HG03432 (cell line): ENCODE measurements around the gene ZNF26.
A peak's percentile ranks its signal among the peaks of the same experiment; 100 is the strongest.
"Not testable (repeated sequence)": the region's sequence is repeated elsewhere in the genome, so short reads cannot be mapped to it uniquely, and the experiment has no call there.

Experiments used
- ATAC-seq: cut with Tn5 transposase; IDR thresholded peaks from one replicate; pipeline ENCODE4 v1.9.1; 2021; ENCODE audit warnings: mild to moderate bottlenecking, moderate library complexity; ENCODE audit not compliant: unreplicated experiment

ZNF26 gene

GRCh38 chr12:132955094-132956010 lies 30.8 kb upstream of the ZNF26 start:
- ATAC-seq: peak; percentile 46

GRCh38 chr12:132956011-132956788 lies 30.0 kb upstream of the ZNF26 start, which contains the start of gene ZNF605:
Gene ZNF605, minus strand, starts transcription at chr12:132956306. Its CDS starts 10,671 bp downstream, at chr12:132945635.
- ATAC-seq: peak; percentile 92

GRCh38 chr12:132961790-132962189 lies 24.4 kb upstream of the ZNF26 start:
- ATAC-seq: not testable (repeated sequence)

- not testable (repeated sequence) for ATAC-seq
Measured at GRCh38 chr12:132963947-132964346, 22.2 kb upstream of the ZNF26 start.

GRCh38 chr12:132965796-132966195 lies 20.4 kb upstream of the ZNF26 start:
- ATAC-seq: no peak

- no peak for ATAC-seq
Measured at GRCh38 chr12:132966676-132967415, 19.3 kb upstream of the ZNF26 start.

- no peak for ATAC-seq
Measured at GRCh38 chr12:132967736-132968135, 18.4 kb upstream of the ZNF26 start.

GRCh38 chr12:132972374-132972773 lies 13.8 kb upstream of the ZNF26 start:
- ATAC-seq: no peak

GRCh38 chr12:132976870-132977269 lies 9.3 kb upstream of the ZNF26 start:
- ATAC-seq: not testable (repeated sequence)

GRCh38 chr12:132986885-132987225 lies 688 bp downstream of the ZNF26 start:
- ATAC-seq: no peak

GRCh38 chr12:132998741-132999140 lies 12.6 kb downstream of the ZNF26 start:
- no peak for ATAC-seq

- ATAC-seq: no peak
Measured at GRCh38 chr12:133010657-133011297, 24.6 kb downstream of the ZNF26 start.

GRCh38 chr12:133023566-133023965 lies 37.4 kb downstream of the ZNF26 start:
- no peak for ATAC-seq

GRCh38 chr12:133026996-133027395 lies 40.8 kb downstream of the ZNF26 start:
- no peak for ATAC-seq

GRCh38 chr12:133037207-133038005 lies 51.2 kb downstream of the ZNF26 start, which contains the start of gene ZNF84:
Gene ZNF84, plus strand, starts transcription at chr12:133037509. Its CDS starts 3,959 bp downstream, at chr12:133041468.
- ATAC-seq: peak; percentile 96

- ATAC-seq: no peak
Measured at GRCh38 chr12:133038118-133038709, 52.0 kb downstream of the ZNF26 start.

GRCh38 chr12:133046698-133047097 lies 60.5 kb downstream of the ZNF26 start:
- ATAC-seq: no peak

GRCh38 chr12:133057446-133057845 lies 71.3 kb downstream of the ZNF26 start:
- ATAC-seq: no peak
